H1 (cell line): ENCODE results near the gene EPHB1. TPM values are rescaled to one million over a fixed set of nuclear protein-coding genes. Genes with fewer than 3 reads are reported as not detected.

Experiments
- CTCF ChIA-PET: fragments of 300-600 bp; sonication (Branson Sonifier 250); formaldehyde crosslinking; loops from one replicate; lab custom pipeline; 2021; ENCODE audit not compliant: partially characterized antibody; lab: Charles Lee
- POLR2A ChIA-PET: fragments of 300-600 bp; sonication (Branson Sonifier 250); formaldehyde crosslinking; loops from one replicate; lab custom pipeline; 2021; ENCODE audit warnings: inconsistent platforms; ENCODE audit not compliant: partially characterized antibody; lab: Charles Lee
- DNase-seq, 2 experiments: peaks; one replicate each; pipeline versions ENCODE4 v3.0.0 to v3.0.0-alpha.2; 2010 to 2022; ENCODE audit warnings: low spot score in 2 of 2, low read depth in 1 of 2, mixed read lengths in 1 of 2
- FAIRE-seq: peaks from 2 replicates; lab custom pipeline; 2011; peaks lifted over from hg19 to GRCh38; lab: Jason Lieb, UNC
- H2AFZ ChIP-seq: 2 replicates; pipeline ENCODE4 v1.8.1; 2012; ENCODE audit warnings: low read length, inconsistent platforms
- H2AK5ac ChIP-seq: 2 replicates; pipeline ENCODE4 v1.6.1; 2013; ENCODE audit warnings: low read depth, low read length
- H2BK120ac ChIP-seq: replicated peaks from 2 replicates; pipeline ENCODE3; 2013; ENCODE audit warnings: low read depth, low read length, inconsistent platforms
- H2BK12ac ChIP-seq: 2 replicates; pipeline ENCODE4 v1.6.1; 2013; ENCODE audit warnings: low read depth, low read length
- H2BK15ac ChIP-seq: 2 replicates; pipeline ENCODE4 v1.6.1; 2013; ENCODE audit warnings: low read length
- H2BK20ac ChIP-seq: 2 replicates; pipeline ENCODE4 v1.6.1; 2013; ENCODE audit warnings: low read length
- H2BK5ac ChIP-seq: 2 replicates; pipeline ENCODE4 v1.6.1; 2013; ENCODE audit warnings: low read depth, low read length
- H3K14ac ChIP-seq: 2 replicates; pipeline ENCODE4 v1.6.1; 2013; ENCODE audit warnings: inconsistent platforms; ENCODE audit not compliant: insufficient read length
- H3K18ac ChIP-seq: 2 replicates; pipeline ENCODE4 v1.6.1; 2013; ENCODE audit warnings: low read length; ENCODE audit errors: extremely low read depth
- H3K23ac ChIP-seq: 2 replicates; pipeline ENCODE4 v1.6.1; 2013; ENCODE audit warnings: inconsistent platforms; ENCODE audit not compliant: insufficient read length
- H3K23me2 ChIP-seq: 2 replicates; pipeline ENCODE4 v1.6.1; 2013; ENCODE audit warnings: low read depth, low read length
- H3K27ac ChIP-seq: 2 replicates; pipeline ENCODE4 v1.6.1; 2011; ENCODE audit warnings: low read depth, low read length, inconsistent platforms
- H3K27me3 ChIP-seq, 4 experiments: replicated peaks in 1 of 4; 1 replicate in 1 of 4; 2 replicates in 3 of 4; pipeline versions ENCODE4 v1.6.1 to v1.8.1; 2011 to 2013; ENCODE audit warnings: low read length in 3 of 4, mild to moderate bottlenecking in 3 of 4, inconsistent platforms in 2 of 4, mixed read lengths in 2 of 4, moderate library complexity in 1 of 4; ENCODE audit not compliant: control insufficient read depth in 3 of 4, insufficient read depth in 3 of 4; ENCODE audit errors: extremely low read depth in 1 of 4
- H3K36me3 ChIP-seq, 4 experiments: 2 replicates each; pipeline versions ENCODE4 v1.6.1 to v1.8.1; 2011 to 2013; ENCODE audit warnings: mild to moderate bottlenecking in 4 of 4, low read length in 3 of 4, moderate library complexity in 2 of 4, control low read depth in 1 of 4, inconsistent platforms in 1 of 4; ENCODE audit not compliant: insufficient read depth in 4 of 4, control insufficient read depth in 2 of 4
- H3K4ac ChIP-seq: replicated peaks from 2 replicates; pipeline ENCODE3; 2013; ENCODE audit warnings: low read length, low read depth, mixed read lengths, inconsistent platforms; ENCODE audit not compliant: insufficient read length
- H3K4me1 ChIP-seq, 4 experiments: replicated peaks in 1 of 4; 1 replicate in 1 of 4; 2 replicates in 3 of 4; pipeline versions ENCODE4 v1.6.1 to v1.8.1; 2011 to 2013; ENCODE audit warnings: low read length in 3 of 4, inconsistent platforms in 2 of 4, mixed read lengths in 1 of 4; ENCODE audit not compliant: insufficient read depth in 4 of 4, control insufficient read depth in 3 of 4
- H3K4me2 ChIP-seq, 2 experiments: 2 replicates each; pipeline versions ENCODE4 v1.6.1 to v1.8.1; 2011 to 2013; ENCODE audit warnings: low read depth in 2 of 2, low read length in 2 of 2, control low read depth in 1 of 2, inconsistent platforms in 1 of 2, mild to moderate bottlenecking in 1 of 2; ENCODE audit not compliant: insufficient read depth in 1 of 2
- H3K4me3 ChIP-seq, 4 experiments: fragments of 200-600, 300-600 bp in 1 of 4; sonication (generic), shearing (Covaris generic), sonication (Bioruptor Twin) in 1 of 4; 2 replicates each; pipeline versions ENCODE4 v1.5.1 to v1.8.1; 2011 to 2016; ENCODE audit warnings: low read length in 4 of 4, low read depth in 3 of 4, control low read depth in 2 of 4, inconsistent platforms in 2 of 4, mild to moderate bottlenecking in 2 of 4, mixed read lengths in 1 of 4, moderate library complexity in 1 of 4; ENCODE audit not compliant: insufficient read depth in 2 of 4; ENCODE audit errors: extremely low read depth in 1 of 4
- H3K56ac ChIP-seq: replicated peaks from 2 replicates; pipeline ENCODE3; 2013; ENCODE audit warnings: low read depth, mild to moderate bottlenecking, mixed read lengths, low read length, inconsistent platforms; ENCODE audit not compliant: insufficient read length
- H3K79me1 ChIP-seq: 2 replicates; pipeline ENCODE4 v1.6.1; 2013; ENCODE audit warnings: low read depth, low read length, control low read depth
- H3K79me2 ChIP-seq, 2 experiments: 2 replicates each; pipeline versions ENCODE4 v1.6.1 to v1.8.1; 2012 to 2013; ENCODE audit warnings: low read length in 2 of 2, mild to moderate bottlenecking in 2 of 2, inconsistent platforms in 1 of 2; ENCODE audit not compliant: insufficient read depth in 2 of 2, control insufficient read depth in 1 of 2
- H3K9ac ChIP-seq, 4 experiments: replicated peaks in 1 of 4; 1 replicate in 1 of 4; 2 replicates in 3 of 4; pipeline versions ENCODE4 v1.6.1 to v1.8.1; 2011 to 2013; ENCODE audit warnings: low read depth in 3 of 4, low read length in 3 of 4, control low read depth in 2 of 4, mild to moderate bottlenecking in 2 of 4, moderate library complexity in 2 of 4, inconsistent platforms in 1 of 4; ENCODE audit errors: extremely low read depth in 1 of 4
- H3K9me3 ChIP-seq, 2 experiments: 2 replicates each; pipeline versions ENCODE4 v1.6.1 to v1.8.1; 2012 to 2013; ENCODE audit warnings: mild to moderate bottlenecking in 2 of 2, moderate library complexity in 2 of 2, control low read depth in 1 of 2, inconsistent platforms in 1 of 2, low read depth in 1 of 2, low read length in 1 of 2, mixed read lengths in 1 of 2; ENCODE audit not compliant: insufficient read depth in 2 of 2
- H4K20me1 ChIP-seq, 2 experiments: replicated peaks in 1 of 2; 2 replicates each; pipeline versions ENCODE3 to v1.8.1; 2011 to 2013; ENCODE audit warnings: inconsistent platforms in 2 of 2, low read length in 2 of 2, mild to moderate bottlenecking in 1 of 2; ENCODE audit not compliant: insufficient read depth in 2 of 2, control insufficient read depth in 1 of 2
- H4K5ac ChIP-seq: 2 replicates; pipeline ENCODE4 v1.6.1; 2013; ENCODE audit warnings: low read length, low read depth, mixed read lengths, inconsistent platforms; ENCODE audit not compliant: insufficient read length
- H4K8ac ChIP-seq: 2 replicates; pipeline ENCODE4 v1.8.0; 2013; ENCODE audit warnings: mild to moderate bottlenecking, moderate library complexity, low read length, inconsistent platforms; ENCODE audit not compliant: insufficient read depth; ENCODE audit errors: extremely low read depth
- H4K91ac ChIP-seq: replicated peaks from 2 replicates; pipeline ENCODE3; 2013; ENCODE audit warnings: low read length, mixed read lengths, inconsistent platforms; ENCODE audit not compliant: insufficient read length
- CEBPB ChIP-seq: IDR thresholded peaks from 2 replicates; pipeline ENCODE4 v1.6.1; 2012; ENCODE audit warnings: low read depth, low read length
- POLR2AphosphoS5 ChIP-seq: IDR thresholded peaks from 2 replicates; pipeline ENCODE4 v1.6.1; 2011; ENCODE audit warnings: low read depth, low read length
- SAP30 ChIP-seq: fragments of 300-600 bp; sonication (generic); IDR thresholded peaks from 2 replicates; pipeline ENCODE4 v1.7.1; 2012; ENCODE audit warnings: low read length, moderate library complexity, mild to moderate bottlenecking, inconsistent platforms; ENCODE audit not compliant: insufficient read depth, insufficient replicate concordance
- SP4 ChIP-seq: IDR thresholded peaks from 2 replicates; pipeline ENCODE4 v1.6.1; 2012; ENCODE audit warnings: low read length, inconsistent platforms
- TAF1 ChIP-seq: IDR thresholded peaks from 2 replicates; pipeline ENCODE4 v1.6.1; 2011; ENCODE audit warnings: mild to moderate bottlenecking, low read depth, low read length
- ZNF274 ChIP-seq: IDR thresholded peaks from 2 replicates; pipeline ENCODE4 v1.7.0; 2012; ENCODE audit warnings: low read length, borderline replicate concordance; ENCODE audit errors: extremely low read depth
- WGBS, 2 experiments: shearing (Covaris generic) in 1 of 2; methylation state at CpG; one replicate each; pipeline versions ENCODE4 v1.1.6 to v1.1.7; 2013 to 2015; ENCODE audit warnings: low lambda C conversion rate in 2 of 2, mixed read lengths in 2 of 2, inconsistent platforms in 1 of 2, low coverage in 1 of 2, missing lambda C conversion rate in 1 of 2; ENCODE audit not compliant: insufficient replicate concordance in 2 of 2, insufficient coverage in 1 of 2, insufficient read length in 1 of 2; ENCODE audit errors: extremely low coverage in 1 of 2, missing lambda C conversion rate in 1 of 2; 5-methylcytosine and 5-hydroxymethylcytosine counted together
- polyA plus RNA-seq, 7 experiments: library from polyadenylated mRNA; depleted of rRNA in 3 of 7; stranded (reverse) in 5 of 7; unstranded in 2 of 7; fragments of >200 nt in 5 of 7; fragments of 200-250 nt in 2 of 7; gene quantifications; 1 replicate in 5 of 7; 2 replicates in 1 of 7; 4 replicates in 1 of 7; pipeline versions ENCODE4 v1.2.1 to v1.2.3, GENCODE V29; 2011 to 2013; ENCODE audit warnings: missing spikeins in 2 of 7, mixed read lengths in 2 of 7
- total RNA-seq: library from RNA; stranded (reverse); fragmentation: NEBNext Ultra II Directional; extraction: Animal tissue kit (Norgen Biotek cat#: 25700); gene quantifications from 2 replicates; pipeline ENCODE4 v1.2.1, GENCODE V29; 2021
- TF ChIP-seq, protein P1 (sequence below), 3 experiments: IDR thresholded peaks; 1 replicate in 2 of 3; 2 replicates in 1 of 3; pipeline versions ENCODE4 v1.5.1 to v1.6.1; 2011; ENCODE audit warnings: low read length in 3 of 3, mild to moderate bottlenecking in 3 of 3, inconsistent platforms in 2 of 3, low read depth in 1 of 3, moderate library complexity in 1 of 3; ENCODE audit not compliant: insufficient read depth in 1 of 3; ENCODE audit errors: control extremely low read depth in 1 of 3

Gene EPHB1
- total and polyA plus RNA-seq, 2 of the 8 experiments (the other 6 are each of a cell fraction or from before 2014, with no cell fraction given) = 3.5 to 5.9 TPM

DNA sequence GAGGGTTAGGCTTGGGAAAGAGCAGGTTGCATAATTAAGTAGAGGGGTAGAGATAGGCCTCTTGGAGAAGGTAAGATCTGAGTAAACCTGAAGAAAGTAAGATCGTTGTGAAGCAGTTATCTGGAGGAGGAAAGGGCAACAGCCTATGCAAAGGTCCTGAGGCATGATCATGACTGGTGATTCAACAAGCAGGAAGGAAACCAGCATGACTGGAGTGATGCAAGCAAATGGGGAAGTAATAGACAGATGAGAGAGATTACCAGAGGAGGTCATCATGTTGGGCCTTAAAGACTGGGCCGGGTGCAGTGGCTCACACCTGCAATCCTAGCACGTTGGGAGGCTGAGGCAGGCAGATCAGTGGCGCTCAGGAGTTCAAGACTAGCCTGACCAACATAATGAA, 360.2 kb downstream of the EPHB1 start:
- POLR2A ChIA-PET = no interaction called here
- Histone ChIP-seq H2AK5ac (no peak overlapping the region), H3K56ac (no peak overlapping the region), H3K36me3 (no peaks in the 10 kb centered on the region), H3K14ac (no peak overlapping the region), H3K4ac (no peak overlapping the region), H3K79me1 (no peaks in the 10 kb centered on the region), H2AFZ (no peak overlapping the region), H3K23me2 (no peaks in the 10 kb centered on the region; the same call in 1 of the 2 replicates), H3K18ac (no peak overlapping the region), H3K79me2 (no peaks in the 10 kb centered on the region), H3K9me3 (no peaks in the 10 kb centered on the region), H2BK15ac (no peak overlapping the region)
- no peak for FAIRE-seq
- no peak for TF ChIP-seq POLR2AphosphoS5
- TF ChIP-seq SAP30 = no peak
- no peak for TF ChIP-seq CEBPB
- no peak for TF ChIP-seq SP4
- TF ChIP-seq, protein P1, sequence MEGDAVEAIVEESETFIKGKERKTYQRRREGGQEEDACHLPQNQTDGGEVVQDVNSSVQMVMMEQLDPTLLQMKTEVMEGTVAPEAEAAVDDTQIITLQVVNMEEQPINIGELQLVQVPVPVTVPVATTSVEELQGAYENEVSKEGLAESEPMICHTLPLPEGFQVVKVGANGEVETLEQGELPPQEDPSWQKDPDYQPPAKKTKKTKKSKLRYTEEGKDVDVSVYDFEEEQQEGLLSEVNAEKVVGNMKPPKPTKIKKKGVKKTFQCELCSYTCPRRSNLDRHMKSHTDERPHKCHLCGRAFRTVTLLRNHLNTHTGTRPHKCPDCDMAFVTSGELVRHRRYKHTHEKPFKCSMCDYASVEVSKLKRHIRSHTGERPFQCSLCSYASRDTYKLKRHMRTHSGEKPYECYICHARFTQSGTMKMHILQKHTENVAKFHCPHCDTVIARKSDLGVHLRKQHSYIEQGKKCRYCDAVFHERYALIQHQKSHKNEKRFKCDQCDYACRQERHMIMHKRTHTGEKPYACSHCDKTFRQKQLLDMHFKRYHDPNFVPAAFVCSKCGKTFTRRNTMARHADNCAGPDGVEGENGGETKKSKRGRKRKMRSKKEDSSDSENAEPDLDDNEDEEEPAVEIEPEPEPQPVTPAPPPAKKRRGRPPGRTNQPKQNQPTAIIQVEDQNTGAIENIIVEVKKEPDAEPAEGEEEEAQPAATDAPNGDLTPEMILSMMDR (IDR thresholded peaks at IDR 0.05; ENCODE audit: control extremely low read depth in 1 of 3, insufficient read depth in 1 of 3, low read depth in 1 of 3, low read length in 3 of 3) = no peak
- TF ChIP-seq ZNF274 = no peak
- TF ChIP-seq TAF1 = no peak
- TF ChIP-seq, all 59 proteins: peak for 0
- Histone ChIP-seq H2BK12ac (no peak overlapping the region), H3K27ac (no peak overlapping the region), H4K20me1 (no peaks in the 10 kb centered on the region), H3K4me3 (no peak overlapping the region), H2BK120ac (no peak overlapping the region), H3K27me3 (no peaks in the 10 kb centered on the region), H4K91ac (no peak overlapping the region), H4K8ac (no peak overlapping the region), H2BK5ac (no peak overlapping the region), H3K4me2 (no peak overlapping the region), H2BK20ac (no peak overlapping the region), H3K23ac (no peak overlapping the region), H3K4me1 (peaks cover 0 to 5% (median 2%) of the 10 kb centered on the region in 4 experiments; a peak in 4 of 7 replicates), H4K5ac (no peak overlapping the region), H3K9ac (no peak overlapping the region)
- CTCF ChIA-PET = interaction anchor here (1.0 to 1.6 kb wide), 2 partner anchors 18 to 301 kb away, joined by 3 read pairs; no protein-coding TSS in a partner anchor
- no peak for DNase-seq
- 84% methylated on average over 4 of the region's 4 CpGs; no CpG with 5 or more reads in 1 of the 2 experiments for WGBS, 2 experiments
